HCT116 (cell line): Measurements from ENCODE around the gene CUL9. TPM values are rescaled to one million over a fixed set of nuclear protein-coding genes. Genes with fewer than 3 reads are reported as not detected.

ENCODE experiments used
- ATAC-seq: fragments of 200-7000 bp; cut with Tn5 transposase; 2 replicates; pipeline ENCODE4 v1.9.1; 2020; ENCODE audit warnings: mild to moderate bottlenecking, moderate library complexity
- BruUV-seq: library from RNA; stranded (reverse); fragments of 400-500 nt; replicated peaks from 2 replicates; lab custom pipeline; 2021; lab: Mats Ljungman, UMichigan
- CTCF ChIA-PET: fragments of 300-600 bp; sonication (Branson Sonifier 250); formaldehyde crosslinking; loops from one replicate; lab custom pipeline; 2021; ENCODE audit warnings: antibody characterized with exemption; lab: Charles Lee
- POLR2A ChIA-PET: fragments of 300-600, 350-600 bp; sonication (Branson Sonifier 250); formaldehyde crosslinking; loops from one replicate; lab custom pipeline; 2021; ENCODE audit warnings: antibody characterized with exemption; lab: Charles Lee
- RAD21 ChIA-PET, 2 experiments: fragments of 300-600 bp; sonication (Branson Sonifier 250); formaldehyde crosslinking; loops; one replicate each; lab custom pipeline; 2023; ENCODE audit warnings: low total read pairs in 2 of 2; ENCODE audit not compliant: uncharacterized antibody in 2 of 2, unreplicated experiment in 2 of 2, low non-redundant PET in 1 of 2; lab: Charles Lee
- DNase-seq: peaks from one replicate; pipeline ENCODE4 v3.0.0-alpha.2; 2010; ENCODE audit warnings: low read depth, low spot score
- H2AFZ ChIP-seq: fragments of 200-600 bp; shearing (Covaris generic), sonication (generic); 2 replicates; pipeline ENCODE4 v1.6.1; 2017; ENCODE audit warnings: low read depth, mixed run types, mixed read lengths, antibody characterized with exemption, low read length; ENCODE audit not compliant: poor library complexity, severe bottlenecking
- H3K27ac ChIP-seq: 2 replicates; pipeline ENCODE4 v1.5.1; 2012; ENCODE audit warnings: low read depth, low read length
- H3K27me3 ChIP-seq: fragments of 200-600 bp; sonication (generic); 2 replicates; pipeline ENCODE4 v1.6.1; 2016; ENCODE audit warnings: mixed run types, low read length, mixed read lengths; ENCODE audit not compliant: insufficient read depth
- H3K36me3 ChIP-seq, 2 experiments: fragments of 200-500 bp in 1 of 2; fragments of 200-600 bp in 1 of 2; sonication (Bioruptor generic) in 1 of 2; sonication (generic) in 1 of 2; 2 replicates each; pipeline versions ENCODE4 v1.5.1 to v1.6.1; 2014 to 2016; ENCODE audit warnings: low read length in 2 of 2, inconsistent platforms in 1 of 2, mixed read lengths in 1 of 2, mixed run types in 1 of 2; ENCODE audit not compliant: insufficient read depth in 2 of 2, control insufficient read depth in 1 of 2
- H3K4me1 ChIP-seq, 2 experiments: fragments of 200-600 bp in 1 of 2; sonication (generic) in 1 of 2; 2 replicates each; pipeline versions ENCODE4 v1.5.1 to v1.6.1; 2012 to 2017; ENCODE audit warnings: low read length in 2 of 2, inconsistent platforms in 1 of 2, mild to moderate bottlenecking in 1 of 2, mixed read lengths in 1 of 2, mixed run types in 1 of 2, moderate library complexity in 1 of 2; ENCODE audit not compliant: insufficient read depth in 2 of 2, control insufficient read depth in 1 of 2
- H3K4me2 ChIP-seq: fragments of 200-600 bp; sonication (generic); 2 replicates; pipeline ENCODE4 v1.6.1; 2017; ENCODE audit warnings: mixed run types, low read length, mixed read lengths
- H3K4me3 ChIP-seq, 2 experiments: fragments of 200-600 bp in 1 of 2; sonication (generic) in 1 of 2; replicated peaks in 1 of 2; 2 replicates each; pipeline ENCODE4 v1.5.1; 2011 to 2016; ENCODE audit warnings: low read length in 2 of 2, control low read depth in 1 of 2, low read depth in 1 of 2, mild to moderate bottlenecking in 1 of 2, mixed read lengths in 1 of 2, mixed run types in 1 of 2
- H3K79me2 ChIP-seq: fragments of 200-600 bp; sonication (generic); 2 replicates; pipeline ENCODE4 v1.6.1; 2017; ENCODE audit warnings: mild to moderate bottlenecking, mixed run types, low read length, moderate library complexity, mixed read lengths; ENCODE audit not compliant: insufficient read depth
- H3K9ac ChIP-seq: fragments of 200-600 bp; sonication (generic); 2 replicates; pipeline ENCODE4 v1.6.1; 2016; ENCODE audit warnings: low read length, mixed read lengths
- H3K9me2 ChIP-seq: fragments of 200-600 bp; sonication (generic), shearing (Covaris generic); 2 replicates; pipeline ENCODE4 v1.6.1; 2017; ENCODE audit warnings: mixed run types, mild to moderate bottlenecking, moderate library complexity; ENCODE audit not compliant: insufficient read depth
- H3K9me3 ChIP-seq, 2 experiments: fragments of 200-500 bp in 1 of 2; fragments of 200-600 bp in 1 of 2; sonication (Bioruptor generic) in 1 of 2; sonication (generic) in 1 of 2; 2 replicates each; pipeline ENCODE4 v1.6.1; 2014 to 2017; ENCODE audit warnings: low read length in 2 of 2, mixed read lengths in 2 of 2, inconsistent platforms in 1 of 2, low read depth in 1 of 2, mild to moderate bottlenecking in 1 of 2, mixed run types in 1 of 2, moderate library complexity in 1 of 2; ENCODE audit not compliant: control insufficient read depth in 1 of 2, insufficient read depth in 1 of 2
- H4K20me1 ChIP-seq: fragments of 200-600 bp; sonication (generic), shearing (Covaris generic); 2 replicates; pipeline ENCODE4 v1.6.1; 2017; ENCODE audit warnings: mixed run types, mild to moderate bottlenecking, moderate library complexity; ENCODE audit not compliant: insufficient read depth
- CBX3 ChIP-seq: IDR thresholded peaks from 2 replicates; pipeline ENCODE4 v1.6.1; 2012; ENCODE audit warnings: low read depth
- EZH2 ChIP-seq: fragments of 200-600 bp; sonication (generic); IDR thresholded peaks from 2 replicates; pipeline ENCODE4 v1.6.1; 2017; ENCODE audit warnings: antibody characterized with exemption, mixed run types
- FOSL1 ChIP-seq: IDR thresholded peaks from 2 replicates; pipeline ENCODE4 v1.6.1; 2012; ENCODE audit warnings: low read depth
- YY1 ChIP-seq: IDR thresholded peaks from 2 replicates; pipeline ENCODE4 v1.6.1; 2011; ENCODE audit warnings: low read length, low read depth, moderate library complexity, mild to moderate bottlenecking; ENCODE audit not compliant: insufficient replicate concordance; ENCODE audit errors: extremely low read depth
- intact Hi-C: fragments of 100-400 bp; cut with micrococcal nuclease; formaldehyde crosslinking; loops from 2 replicates; pipeline ENCODE4 v1.10.0; 2022
- total RNA-seq: library from RNA; stranded (reverse); gene quantifications from one replicate; pipeline ENCODE4 v1.2.1, GENCODE V29; 2021; ENCODE audit not compliant: unreplicated experiment

Gene CUL9
- total RNA-seq, 1 experiment from 2014 or later: 36.5 TPM

- ChIA-PET CTCF (no interaction called here), POLR2A (no interaction called here)
- Histone ChIP-seq H3K4me2 (no peak overlapping the region), H3K27me3 (no peaks in the 10 kb centered on the region), H3K4me3 (no peak overlapping the region)
- intact Hi-C loops: no loop called here
- DNase-seq: no peak
- ATAC-seq: no peak
- TF ChIP-seq CBX3: no peak
- TF ChIP-seq EZH2: no peak
- TF ChIP-seq FOSL1: no peak
- TF ChIP-seq, all 23 proteins: peak for 0
- no peak overlapping the region for H2AFZ ChIP-seq
- no peaks in the 10 kb centered on the region for H4K20me1 ChIP-seq
- no peaks in the 10 kb centered on the region for H3K9me2 ChIP-seq
- H3K9ac ChIP-seq: no peak overlapping the region
- H3K4me1 ChIP-seq: no peaks in the 10 kb centered on the region
- peaks cover 0 to 3% of the 10 kb centered on the region in 2 experiments; a peak in 1 of 4 replicates for H3K36me3 ChIP-seq
- RAD21 ChIA-PET: no interaction called here
- H3K27ac ChIP-seq: no peak overlapping the region
- H3K9me3 ChIP-seq: no peaks in the 10 kb centered on the region
- BruUV-seq: no TSS peak
- H3K79me2 ChIP-seq: no peaks in the 10 kb centered on the region
These were observed 37.1 kb downstream of the CUL9 start for GRCh38 chr6:43219119-43219518.

DNA sequence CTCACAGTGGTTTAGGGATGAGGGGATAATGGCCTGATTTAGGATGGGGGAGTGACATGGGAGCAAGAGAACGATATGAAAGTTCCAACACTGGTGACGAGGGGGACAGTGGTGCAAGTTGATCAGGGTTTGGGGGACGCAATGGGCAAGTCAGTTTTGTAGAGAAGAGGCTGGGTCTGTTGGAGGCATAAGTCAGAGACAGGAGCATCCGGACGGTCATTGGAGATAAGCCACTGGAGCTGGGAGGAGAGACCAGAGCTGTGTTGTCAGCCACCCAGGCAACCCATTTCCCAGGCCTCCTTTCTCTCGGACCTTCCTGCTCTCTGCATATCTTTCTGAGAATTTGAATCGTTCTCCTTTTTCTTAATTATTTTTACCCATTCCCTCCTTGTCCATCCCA, 37.8 kb downstream of the CUL9 start:
- Histone ChIP-seq H3K27me3 (no peaks in the 10 kb centered on the region), H3K9me2 (no peaks in the 10 kb centered on the region), H3K27ac (no peak overlapping the region), H3K4me3 (no peak overlapping the region), H3K9me3 (no peaks in the 10 kb centered on the region), H3K36me3 (peaks cover 4 to 7% of the 10 kb centered on the region in 2 experiments; a peak in 1 of 4 replicates), H4K20me1 (no peaks in the 10 kb centered on the region), H3K9ac (no peak overlapping the region), H3K4me2 (no peak overlapping the region), H3K79me2 (no peaks in the 10 kb centered on the region), H2AFZ (no peak overlapping the region), H3K4me1 (no peaks in the 10 kb centered on the region)
- intact Hi-C loops: no loop called here
- POLR2A ChIA-PET: no interaction called here
- no peak for DNase-seq
- CTCF ChIA-PET: no interaction called here
- ATAC-seq: no peak
- TF ChIP-seq YY1: no peak
- no peak for TF ChIP-seq CBX3
- RAD21 ChIA-PET: no interaction called here
- no TSS peak for BruUV-seq
